Suppressor macrophage treated with lipopolysaccharide for 1 hour (primary cell): ENCODE results near the gene TGM6.
"Not testable (repeated sequence)": the region's sequence is repeated elsewhere in the genome, so short reads cannot be mapped to it uniquely, and the experiment has no call there.

Source experiments
- DNase-seq, 3 donors: peaks; one replicate each; pipeline ENCODE4 v3.0.0-alpha.2; 2020 to 2022

TGM6 gene

GRCh38 chr20:2400290-2400689 is 19.6 kb downstream of the TGM6 start:
- no peak for DNase-seq

DNA sequence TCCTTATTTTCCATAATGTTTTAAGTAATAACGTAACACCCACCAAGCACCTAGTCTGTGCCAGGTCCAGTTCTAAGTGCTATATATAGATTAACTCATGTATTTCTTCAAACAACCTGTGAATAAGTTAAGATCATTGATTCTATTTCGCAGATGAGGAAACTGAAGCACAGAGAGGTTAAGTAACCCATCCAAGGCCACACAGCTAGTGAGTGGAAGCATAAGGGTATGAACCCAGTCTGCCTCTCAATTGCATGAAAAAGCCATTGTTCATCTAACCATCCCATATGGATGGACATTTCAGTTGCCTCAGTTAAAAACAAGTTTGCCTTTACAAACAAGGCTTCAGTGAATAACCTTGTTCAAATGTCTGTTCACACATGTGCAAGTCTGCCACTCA is 20.8 kb downstream of the TGM6 start:
- DNase-seq, result no peak

- DNase-seq, result peak; percentile 21 to 35 (median 29)
Observed at GRCh38 chr20:2402271-2402980, 21.7 kb downstream of the TGM6 start.

DNA sequence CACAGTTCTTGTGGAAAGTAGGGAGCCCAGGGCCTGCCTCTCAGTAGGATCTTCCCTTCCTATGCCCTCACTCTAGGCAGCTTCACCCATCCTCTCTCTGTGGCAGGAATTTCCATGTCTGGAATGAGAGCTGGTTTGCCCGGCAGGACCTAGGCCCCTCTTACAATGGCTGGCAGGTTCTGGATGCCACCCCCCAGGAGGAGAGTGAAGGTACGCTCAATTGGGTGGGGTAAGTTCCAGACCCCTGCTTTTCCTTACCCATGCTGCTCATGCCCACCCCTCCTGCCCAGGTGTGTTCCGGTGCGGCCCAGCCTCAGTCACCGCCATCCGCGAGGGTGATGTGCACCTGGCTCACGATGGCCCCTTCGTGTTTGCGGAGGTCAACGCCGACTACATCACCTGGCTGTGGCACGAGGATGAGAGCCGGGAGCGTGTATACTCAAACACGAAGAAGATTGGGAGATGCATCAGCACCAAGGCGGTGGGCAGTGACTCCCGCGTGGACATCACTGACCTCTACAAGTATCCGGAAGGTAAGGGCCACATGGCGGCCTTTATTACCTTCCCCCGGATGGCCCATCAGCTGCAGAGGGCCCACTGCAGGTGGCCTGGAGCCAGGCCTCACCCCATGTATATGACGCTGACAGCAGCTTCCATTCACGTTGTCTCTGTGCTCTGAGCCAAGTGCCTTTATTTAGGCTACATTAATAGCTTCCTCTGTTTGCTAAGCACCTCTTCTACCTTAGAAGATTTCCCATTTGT is 22.8 kb downstream of the TGM6 start:
- DNase-seq, result no peak

DNA sequence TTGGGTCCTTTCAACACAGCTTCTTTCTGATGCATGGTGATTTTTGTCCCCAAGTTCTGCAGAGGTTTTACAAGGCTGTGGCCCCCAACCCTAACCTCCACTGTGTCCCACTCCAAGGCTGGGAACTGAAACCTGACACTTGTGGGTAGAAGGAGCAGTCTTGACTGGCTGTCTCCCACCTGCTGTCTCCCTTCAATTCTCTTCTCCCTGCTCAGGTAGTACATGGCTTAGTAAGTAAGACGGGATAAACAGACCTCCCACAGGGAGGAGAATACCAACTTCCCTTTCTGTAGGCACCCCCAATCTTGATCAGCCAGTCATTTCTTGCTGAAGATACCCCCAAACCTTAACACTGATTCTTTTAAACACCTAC is 25.0 kb downstream of the TGM6 start:
- no peak for DNase-seq

DNA sequence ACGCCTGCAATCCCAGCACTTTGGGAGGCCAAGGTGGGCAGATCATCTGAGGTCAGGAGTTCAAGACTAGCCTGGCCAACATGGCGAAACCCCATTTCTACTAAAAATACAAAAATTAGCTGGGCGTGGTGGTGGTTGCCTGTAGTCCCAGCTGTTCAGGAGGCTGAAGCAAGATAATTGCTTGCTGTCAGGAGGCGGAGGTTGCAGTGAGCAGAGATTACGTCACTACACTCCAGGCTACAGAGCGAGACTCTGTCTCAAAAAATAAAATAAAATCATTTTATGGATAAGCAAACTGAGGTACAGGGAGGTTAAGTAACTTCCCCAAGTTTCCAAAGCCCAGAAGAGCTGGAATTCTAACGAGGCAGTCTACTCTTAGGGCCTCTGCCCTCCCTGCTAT is 26.7 kb downstream of the TGM6 start:
- not testable (repeated sequence) for DNase-seq

- no peak for DNase-seq
Observed at GRCh38 chr20:2408111-2408510, 27.4 kb downstream of the TGM6 start.

- DNase-seq, result no peak
Observed at GRCh38 chr20:2416541-2417212, 36.0 kb downstream of the TGM6 start.

- no peak for DNase-seq
Observed at GRCh38 chr20:2417213-2417541, 36.5 kb downstream of the TGM6 start.

DNA sequence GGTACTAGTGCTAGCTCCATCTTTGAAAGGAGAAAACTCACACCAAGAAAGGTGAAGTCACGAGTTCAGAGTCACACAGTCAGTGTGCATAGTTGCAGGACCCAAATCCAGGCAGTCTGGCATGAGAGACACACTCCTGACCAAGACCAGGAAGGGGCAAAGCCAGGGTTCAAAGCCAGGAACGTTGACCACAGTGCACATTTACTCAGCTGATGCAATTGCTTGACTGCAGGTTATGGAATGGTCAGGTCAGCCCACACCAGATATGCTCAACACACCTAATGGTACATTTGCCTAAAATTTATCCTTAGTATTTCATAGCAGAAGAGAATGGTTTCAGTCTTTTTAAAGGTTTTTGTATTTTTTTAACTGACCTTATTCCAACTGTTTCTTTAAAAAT is 37.7 kb downstream of the TGM6 start:
- no peak for DNase-seq

DNA sequence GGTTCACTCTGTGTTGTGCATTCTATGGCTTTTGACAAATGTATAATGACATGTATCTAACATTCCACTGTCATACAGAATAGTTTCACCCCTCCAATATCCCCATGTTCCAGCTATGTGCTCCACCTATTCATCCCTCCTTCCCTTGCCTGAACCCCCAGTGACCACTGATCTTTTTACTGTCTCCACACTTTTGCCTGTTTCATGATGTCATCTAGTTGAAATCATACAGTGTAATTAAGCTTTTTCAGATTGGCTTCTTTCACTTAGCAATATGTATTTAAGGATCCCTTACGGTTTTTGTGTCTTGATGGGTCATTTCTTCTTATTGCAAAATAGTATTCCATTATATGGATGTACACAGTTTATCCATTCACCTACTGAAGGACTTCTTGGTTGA is 39.8 kb downstream of the TGM6 start:
- DNase-seq, result no peak

GRCh38 chr20:2421247-2421646 is 40.5 kb downstream of the TGM6 start:
- no peak for DNase-seq

DNA sequence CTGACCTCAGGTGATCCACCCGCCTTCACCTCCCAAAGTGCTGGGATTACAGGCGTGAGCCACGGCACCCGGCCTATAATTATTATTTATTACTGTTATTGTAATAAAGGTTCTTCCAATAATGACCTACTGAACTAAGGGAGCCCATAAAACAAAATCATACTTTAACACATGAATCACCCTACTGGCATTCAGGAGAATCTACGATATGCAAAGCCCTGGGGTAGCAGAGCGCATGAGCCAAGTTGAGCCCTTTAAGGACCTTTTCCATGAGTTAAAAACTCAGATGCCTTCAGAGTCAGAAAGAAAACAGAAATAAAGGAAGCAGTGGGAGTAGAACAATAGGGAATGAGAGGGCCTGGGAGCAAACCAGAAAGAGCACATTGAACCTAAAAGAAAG is 48.4 kb downstream of the TGM6 start:
- DNase-seq, result no peak

DNA sequence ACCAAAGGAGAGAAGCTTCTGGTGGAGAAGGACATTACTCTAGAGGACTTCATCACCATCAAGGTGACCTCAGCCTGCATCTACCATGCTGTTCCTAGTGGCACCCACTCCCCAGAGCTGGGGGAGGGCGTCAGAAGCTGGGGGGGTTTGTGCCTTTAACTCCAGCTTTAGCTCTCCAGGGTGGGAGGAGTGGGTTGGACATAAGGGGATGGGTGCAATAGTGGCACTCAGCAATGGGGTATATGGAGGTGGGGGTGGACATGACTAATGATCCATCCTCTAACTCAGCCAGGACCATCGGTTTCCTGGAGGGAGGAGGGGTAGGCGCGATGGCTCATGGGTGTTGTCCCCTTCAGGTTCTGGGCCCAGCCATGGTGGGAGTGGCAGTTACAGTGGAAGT is 49.8 kb downstream of the TGM6 start:
- no peak for DNase-seq

DNA sequence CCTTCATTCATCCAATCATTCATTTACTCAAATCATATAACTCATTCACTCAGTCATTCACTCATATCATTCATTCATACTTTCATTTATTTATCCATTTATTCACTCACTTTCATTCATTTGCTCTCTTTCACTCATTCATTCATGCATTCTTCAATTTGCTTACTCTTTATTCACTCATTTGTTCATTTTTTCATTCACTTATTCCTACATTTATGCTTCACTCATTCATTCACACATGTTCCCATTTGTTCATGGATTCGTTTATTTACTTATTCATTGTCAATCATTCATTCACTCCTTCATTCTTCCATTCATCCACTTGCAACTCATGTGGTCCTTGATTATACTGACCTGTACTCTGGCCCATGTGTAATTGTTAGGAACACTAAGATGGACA is 50.5 kb downstream of the TGM6 start:
- DNase-seq, result no peak

- peak; percentile 51 to 69 (median 65) for DNase-seq
Observed at GRCh38 chr20:2446845-2447244, 66.1 kb downstream of the TGM6 start.

DNA sequence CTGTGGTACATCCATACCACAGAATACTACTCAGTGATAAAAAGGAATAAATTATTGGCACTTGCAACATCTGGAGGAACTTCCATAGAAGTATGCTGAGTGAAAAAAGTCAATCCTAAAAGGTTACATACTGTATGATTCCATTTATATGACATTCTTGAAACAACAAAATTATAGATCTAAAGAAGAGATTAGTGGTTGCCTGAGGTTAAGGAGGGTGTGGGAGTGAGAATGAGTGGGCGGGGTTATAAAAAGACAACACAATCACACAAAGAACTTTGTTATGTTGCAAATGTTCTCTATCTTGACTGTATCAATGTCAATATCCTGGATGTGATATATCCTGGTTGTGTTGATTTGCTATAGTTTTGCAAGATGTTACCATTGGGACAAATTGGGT is 68.7 kb downstream of the TGM6 start:
- DNase-seq, result peak in 1 of 3 donors; percentile 13

DNA sequence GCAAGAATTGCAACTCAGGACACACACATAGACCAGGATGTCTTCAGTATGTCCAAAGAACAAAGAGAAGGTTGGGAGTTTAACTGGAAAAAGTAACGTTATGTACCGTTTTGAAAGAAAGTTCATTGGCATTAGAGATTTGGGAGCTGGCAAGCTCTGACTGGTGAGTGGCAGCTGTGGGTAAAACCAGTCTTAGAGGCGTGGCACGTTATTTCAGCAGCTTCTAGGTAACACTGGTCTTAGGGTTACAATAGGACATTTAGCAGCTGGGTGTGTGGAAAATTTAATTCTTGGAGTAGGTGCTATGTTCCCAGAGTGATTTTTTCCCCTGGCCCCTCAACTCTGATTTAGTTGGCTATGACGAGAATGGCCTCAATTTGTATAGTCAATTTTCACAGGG is 70.7 kb downstream of the TGM6 start:
- DNase-seq, result no peak

DNA sequence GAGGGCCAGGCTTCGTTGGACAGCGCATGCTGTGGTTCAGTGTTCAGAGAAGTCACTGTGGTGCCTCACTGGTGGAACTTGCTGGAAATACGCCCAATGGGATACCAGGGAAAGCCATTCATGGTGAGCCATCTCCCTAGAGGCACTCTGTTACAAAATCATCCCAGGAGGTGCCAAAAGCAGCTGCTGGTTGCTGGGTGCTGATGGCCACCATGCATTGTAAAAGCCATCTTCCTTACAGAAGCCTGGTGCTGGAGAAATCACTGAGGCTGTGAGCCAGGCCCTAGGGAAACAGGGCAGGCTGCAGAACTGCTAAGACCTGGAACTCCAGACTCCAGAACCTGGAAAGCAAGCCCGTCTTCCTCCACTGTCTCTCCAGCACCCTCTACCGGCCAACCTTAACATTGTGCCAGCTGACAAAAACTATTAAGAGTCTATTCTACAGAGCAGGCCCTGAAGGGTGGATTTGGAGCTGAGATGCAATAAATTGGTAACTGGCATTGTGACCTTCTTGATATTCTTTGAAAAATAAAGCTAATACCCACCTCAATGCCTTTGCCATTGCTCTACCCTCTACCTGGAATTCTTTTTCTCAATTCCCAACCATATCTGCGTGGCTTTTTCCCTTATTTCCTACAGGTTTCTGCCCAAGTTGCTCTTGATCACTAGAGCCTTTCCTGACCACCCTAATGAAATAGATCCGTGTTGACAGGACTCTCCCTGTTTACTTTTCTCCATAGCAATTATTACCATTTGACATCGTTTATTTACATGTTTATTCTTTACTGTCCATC is 71.4 kb downstream of the TGM6 start:
- DNase-seq, result peak; percentile 71 to 86 (median 85)

- DNase-seq, result no peak
Observed at GRCh38 chr20:2453792-2454191, 73.1 kb downstream of the TGM6 start.

DNA sequence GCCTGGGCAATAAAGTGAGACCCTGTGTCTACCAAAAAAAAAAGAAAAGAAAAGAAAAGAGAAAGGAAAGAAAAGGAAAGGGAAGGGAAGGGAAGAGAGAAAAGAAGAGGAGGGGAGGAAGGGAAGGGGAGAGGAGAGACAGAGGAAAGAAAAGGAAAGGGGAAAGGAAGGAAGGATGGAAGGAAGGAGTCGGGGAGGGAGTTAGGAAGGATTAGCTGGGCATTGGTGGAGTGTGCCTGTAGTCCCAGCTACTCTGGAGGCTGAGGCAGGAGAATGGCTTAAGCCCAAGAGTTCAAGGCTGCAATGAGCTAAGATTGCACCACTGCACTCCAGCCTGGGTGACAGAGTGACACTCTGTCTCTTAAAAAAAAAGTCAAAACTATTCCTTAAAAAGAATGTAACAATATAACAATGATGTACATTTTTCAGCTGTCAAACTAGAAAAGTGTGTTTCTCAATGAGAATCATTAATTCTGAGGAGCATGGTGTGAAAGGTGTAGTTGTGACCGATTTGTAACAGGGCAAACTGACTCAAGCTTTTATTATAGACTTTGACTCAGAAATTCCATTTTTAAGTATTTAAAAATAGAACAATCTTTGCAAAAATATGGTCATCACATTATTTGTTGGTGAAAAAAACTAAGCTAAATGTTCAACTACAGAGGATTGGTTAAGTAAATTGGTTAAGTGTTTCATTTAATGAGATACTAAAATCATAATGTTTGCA is 75.2 kb downstream of the TGM6 start:
- no peak for DNase-seq

GRCh38 chr20:2458919-2459499 is 78.3 kb downstream of the TGM6 start:
- DNase-seq, result no peak
